Adipocyte (in vitro differentiated cells): ENCODE data around the gene PNISR.

ENCODE experiments used
- DNase-seq: peaks from one replicate; pipeline ENCODE4 v3.0.0-alpha.2; 2015; ENCODE audit warnings: low read depth
- H3K27me3 ChIP-seq: replicated peaks from 2 replicates; pipeline ENCODE4 v1.7.0; 2013; ENCODE audit warnings: mild to moderate bottlenecking, low read length, moderate library complexity; ENCODE audit not compliant: control insufficient read depth, insufficient read depth
- H3K36me3 ChIP-seq: 2 replicates; pipeline ENCODE4 v1.7.0; 2013; ENCODE audit warnings: low read length, mild to moderate bottlenecking, moderate library complexity; ENCODE audit not compliant: control insufficient read depth, insufficient read depth, severe bottlenecking
- H3K4me1 ChIP-seq: 2 replicates; pipeline ENCODE4 v1.7.0; 2013; ENCODE audit warnings: mild to moderate bottlenecking, low read length, moderate library complexity; ENCODE audit not compliant: control insufficient read depth, insufficient read depth
- H3K4me3 ChIP-seq: 2 replicates; pipeline ENCODE4 v1.7.0; 2013; ENCODE audit warnings: mild to moderate bottlenecking, low read length, moderate library complexity
- H3K9ac ChIP-seq: 2 replicates; pipeline ENCODE4 v1.7.0; 2013; ENCODE audit warnings: mild to moderate bottlenecking, low read length, moderate library complexity
- H3K9me3 ChIP-seq: 2 replicates; pipeline ENCODE4 v1.7.0; 2013; ENCODE audit warnings: mild to moderate bottlenecking, low read length, moderate library complexity; ENCODE audit not compliant: control insufficient read depth

Gene PNISR

DNA sequence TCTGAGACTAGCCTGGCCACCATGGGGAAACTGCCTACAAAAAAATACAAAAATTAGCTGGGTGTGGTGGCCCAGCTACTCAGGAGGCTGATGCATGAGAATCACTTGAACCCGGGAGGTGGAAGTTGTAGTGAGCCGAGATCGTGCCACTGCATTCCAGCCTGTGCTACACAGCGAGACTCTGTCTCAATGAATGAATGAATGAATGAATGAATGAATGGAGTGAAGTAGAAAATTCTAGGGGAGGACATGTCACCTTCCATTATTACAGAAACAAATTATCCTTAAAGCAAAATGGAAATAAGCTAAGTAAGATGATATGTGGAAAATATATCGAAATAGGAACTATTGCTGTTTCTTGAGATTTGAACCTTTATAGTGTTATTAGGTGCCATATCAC is 2.9 kb upstream of the PNISR start:
- peaks cover 7% of the 10 kb centered on the region for H3K36me3 ChIP-seq

DNA sequence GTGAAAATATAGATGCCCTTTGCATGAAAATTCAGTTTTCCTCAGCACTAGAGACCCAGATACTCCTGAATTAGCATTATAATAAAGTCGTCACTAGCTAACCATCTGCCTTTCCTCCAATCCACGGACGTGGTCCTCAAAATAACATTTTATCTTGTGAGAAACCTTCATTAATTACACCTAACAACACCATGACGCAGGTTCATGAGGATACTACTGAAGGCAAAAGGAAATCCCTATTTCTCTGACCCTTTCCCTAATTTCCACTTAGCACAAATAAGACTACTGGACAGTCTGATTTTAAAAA is 1.3 kb upstream of the PNISR start:
- peaks cover 32% of the 10 kb centered on the region for H3K4me1 ChIP-seq
- no peak for DNase-seq
- no peaks in the 10 kb centered on the region for H3K27me3 ChIP-seq
- H3K4me3 ChIP-seq, result peak overlapping the region; percentile 93
- peaks cover 4% of the 10 kb centered on the region for H3K36me3 ChIP-seq
- H3K9ac ChIP-seq, result peak overlapping the region; percentile 96
- H3K9me3 ChIP-seq, result no peaks in the 10 kb centered on the region

More for the DNA sequence above, 2.9 kb upstream of the PNISR start:
- H3K27me3 ChIP-seq, result no peaks in the 10 kb centered on the region
- peak overlapping the region; percentile 4 for H3K9ac ChIP-seq
- H3K4me3 ChIP-seq, result no peak overlapping the region
- DNase-seq, result no peak
- H3K9me3 ChIP-seq, result no peaks in the 10 kb centered on the region
- peaks cover 30% of the 10 kb centered on the region for H3K4me1 ChIP-seq

DNA sequence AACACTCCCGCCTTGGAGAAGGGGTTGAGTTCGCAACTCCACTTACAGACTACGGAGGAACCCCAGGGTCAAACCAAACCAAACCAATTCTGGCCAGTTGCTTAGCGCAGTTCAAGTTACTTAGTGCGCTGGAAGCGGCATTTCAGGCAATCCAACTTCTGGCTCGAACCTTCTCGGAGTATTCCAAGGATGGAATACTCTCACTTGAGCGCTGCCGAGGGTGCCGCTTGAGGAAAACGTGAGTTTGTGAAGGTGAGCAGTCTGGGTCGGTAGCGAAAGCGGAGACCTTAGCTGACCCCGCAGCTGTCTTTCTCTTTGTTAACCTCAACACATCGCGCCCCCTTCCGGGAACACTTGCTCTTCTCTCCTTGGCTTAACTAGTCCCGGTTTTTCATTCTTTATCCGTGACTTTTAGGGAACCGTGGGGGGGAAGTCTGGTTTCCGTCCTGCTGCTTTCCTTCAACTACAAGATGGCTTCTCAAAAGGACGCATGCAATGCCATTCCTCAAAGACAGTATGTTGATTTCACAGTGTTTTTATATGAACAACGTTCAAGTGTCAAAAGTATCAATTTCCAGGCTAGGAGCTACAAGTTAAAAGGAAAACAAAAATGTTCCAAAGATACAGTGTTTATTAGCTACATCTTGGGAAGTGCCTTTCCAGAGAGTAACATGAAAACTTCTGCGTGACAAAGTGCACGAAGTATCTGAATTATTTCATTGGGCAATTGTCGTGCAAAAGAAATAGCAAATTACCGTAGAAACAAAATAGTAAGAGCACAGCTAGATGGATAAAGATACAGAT is 741 bp upstream of the PNISR start:
- peak overlapping the region; percentile 96 for H3K9ac ChIP-seq
- peaks cover under 1% of the 10 kb centered on the region for H3K36me3 ChIP-seq
- peaks cover 32% of the 10 kb centered on the region for H3K4me1 ChIP-seq
- no peaks in the 10 kb centered on the region for H3K9me3 ChIP-seq
- DNase-seq, result peak; percentile 85
- peak overlapping the region; percentile 93 for H3K4me3 ChIP-seq
- H3K27me3 ChIP-seq, result no peaks in the 10 kb centered on the region

DNA sequence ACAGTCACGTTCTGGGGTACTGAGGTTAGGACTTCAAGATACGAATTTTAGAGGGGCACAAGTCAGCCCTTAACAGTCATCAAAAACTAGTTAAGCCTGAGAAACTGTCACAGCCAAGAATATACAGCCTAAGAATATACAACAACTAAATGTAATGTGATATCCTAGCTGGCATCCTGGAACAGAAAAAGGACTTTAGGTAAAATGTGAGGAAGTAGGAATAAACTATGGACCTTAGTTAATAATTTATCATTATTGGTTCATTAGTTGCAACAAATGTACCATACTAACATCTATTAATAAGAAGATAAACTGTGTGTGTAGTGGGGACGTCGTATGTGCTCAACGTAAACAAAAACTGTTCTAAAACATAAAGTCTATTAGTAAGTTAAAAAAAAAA is 1.1 kb downstream of the PNISR start:
- H3K9ac ChIP-seq, result peak overlapping the region; percentile 96
- peaks cover 32% of the 10 kb centered on the region for H3K4me1 ChIP-seq
- H3K9me3 ChIP-seq, result no peaks in the 10 kb centered on the region
- H3K4me3 ChIP-seq, result peak overlapping the region; percentile 93
- H3K27me3 ChIP-seq, result no peaks in the 10 kb centered on the region
- no peaks in the 10 kb centered on the region for H3K36me3 ChIP-seq
- DNase-seq, result no peak

DNA sequence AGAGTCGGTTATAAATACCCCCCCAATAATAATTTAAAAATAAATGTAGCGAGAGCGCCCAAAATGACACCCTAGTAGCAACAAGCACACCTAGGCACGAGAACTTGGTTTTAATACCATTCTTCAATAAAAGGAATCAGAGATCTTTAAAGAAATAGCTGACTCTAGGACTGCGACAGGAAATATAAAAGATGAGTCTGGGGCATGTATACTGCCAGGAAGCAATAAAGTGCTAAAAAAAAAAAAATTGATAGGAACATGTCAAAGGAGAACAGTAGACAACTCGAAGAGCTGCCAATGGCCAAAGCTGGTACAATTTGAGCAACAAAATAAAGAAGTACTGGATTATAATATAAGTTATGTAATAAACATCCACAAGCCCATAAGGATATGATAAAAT is 2.2 kb downstream of the PNISR start:
- Histone ChIP-seq H3K4me3 (peak overlapping the region; percentile 93), H3K4me1 (peaks cover 32% of the 10 kb centered on the region)
- DNase-seq, result no peak

DNA sequence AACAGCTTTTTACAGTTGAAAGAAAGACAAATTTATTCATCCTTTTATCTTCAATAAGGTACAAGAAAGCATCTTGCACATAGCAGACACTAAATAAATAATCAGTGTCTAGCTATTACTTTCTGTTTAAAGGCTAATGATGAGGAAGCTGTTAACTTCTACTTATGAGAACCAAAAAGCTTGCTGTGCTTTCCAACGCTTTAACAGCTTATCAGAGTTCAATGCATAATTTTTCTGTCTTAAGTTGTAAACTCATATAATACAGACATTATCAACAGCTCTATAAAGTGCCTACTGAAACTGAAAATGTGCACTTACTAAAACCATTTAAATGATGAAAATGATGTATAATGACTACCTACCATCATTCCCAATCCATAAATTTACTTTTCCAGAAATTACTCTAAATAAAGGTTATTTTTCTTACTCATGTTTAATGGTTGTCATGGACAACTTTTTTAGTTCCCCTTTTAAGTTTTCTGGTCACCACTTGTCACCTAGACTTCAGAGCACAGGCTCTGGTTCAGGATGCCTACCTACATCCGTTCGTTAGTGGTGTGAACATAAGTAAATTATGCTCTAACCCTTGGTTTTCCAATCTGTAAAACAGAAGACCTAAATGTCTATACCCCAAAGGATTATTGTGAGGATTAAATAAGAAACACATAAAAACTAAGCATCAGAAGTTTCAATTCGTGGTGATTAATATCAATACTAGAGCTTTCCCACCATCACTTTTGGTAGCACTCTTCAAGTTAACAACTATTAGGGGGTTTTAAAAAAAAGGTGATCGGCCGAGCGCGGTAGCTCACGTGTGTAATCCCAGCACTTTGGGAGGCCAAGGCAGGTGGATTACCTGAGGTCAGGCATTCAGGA is 8.0 kb downstream of the PNISR start:
- H3K9me3 ChIP-seq, result no peaks in the 10 kb centered on the region
- peaks cover 12% of the 10 kb centered on the region for H3K36me3 ChIP-seq
- no peak overlapping the region for H3K9ac ChIP-seq
- DNase-seq, result no peak
- H3K4me3 ChIP-seq, result no peak overlapping the region
- H3K27me3 ChIP-seq, result no peaks in the 10 kb centered on the region
- peaks cover 18% of the 10 kb centered on the region for H3K4me1 ChIP-seq

More for the DNA sequence above, 2.2 kb downstream of the PNISR start:
- Histone ChIP-seq H3K36me3 (no peaks in the 10 kb centered on the region), H3K27me3 (no peaks in the 10 kb centered on the region), H3K9me3 (no peaks in the 10 kb centered on the region), H3K9ac (no peak overlapping the region)

DNA sequence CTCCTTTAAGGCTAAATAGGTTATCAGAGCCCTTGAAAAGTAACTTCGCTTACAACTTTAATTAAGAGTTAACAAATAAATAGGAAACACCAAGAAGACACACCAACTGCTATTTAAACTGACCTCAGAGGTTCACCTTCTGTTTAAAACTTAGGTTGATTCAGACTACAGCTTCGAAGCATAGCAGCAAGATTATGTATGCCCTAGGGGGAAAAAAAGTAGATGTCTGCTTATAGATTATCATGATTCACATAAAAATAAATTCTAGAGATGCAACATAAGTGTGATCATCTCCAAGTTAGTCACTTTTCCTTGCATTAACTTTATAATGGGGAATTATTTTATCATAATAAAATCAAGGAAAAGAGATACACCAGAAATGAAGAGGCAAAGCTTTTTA is 8.9 kb downstream of the PNISR start:
- no peak overlapping the region for H3K4me3 ChIP-seq
- H3K36me3 ChIP-seq, result peaks cover 15% of the 10 kb centered on the region
- peaks cover 25% of the 10 kb centered on the region for H3K4me1 ChIP-seq
- H3K9me3 ChIP-seq, result no peaks in the 10 kb centered on the region
- H3K9ac ChIP-seq, result no peak overlapping the region
- no peaks in the 10 kb centered on the region for H3K27me3 ChIP-seq
- DNase-seq, result peak; percentile 24

DNA sequence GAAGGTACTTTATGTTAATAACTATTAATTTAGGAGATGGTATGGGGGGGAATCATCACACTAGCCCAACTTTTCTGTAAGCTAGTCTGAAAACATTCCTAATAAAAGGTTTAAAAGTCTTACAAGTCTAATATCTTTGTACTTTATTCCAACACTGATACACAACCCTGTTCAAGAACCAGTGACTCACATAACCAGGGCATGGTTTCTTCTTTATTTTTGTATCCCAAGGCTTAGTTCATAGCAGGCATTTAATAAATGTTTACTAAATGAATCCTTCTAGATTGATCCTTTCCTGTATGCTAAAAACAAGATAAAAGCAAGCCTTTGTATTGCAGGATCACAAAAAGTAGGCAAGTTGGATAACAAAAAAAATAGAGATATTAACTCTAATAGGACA is 9.7 kb downstream of the PNISR start:
- peaks cover 23% of the 10 kb centered on the region for H3K36me3 ChIP-seq
- H3K27me3 ChIP-seq, result no peaks in the 10 kb centered on the region
- no peaks in the 10 kb centered on the region for H3K9me3 ChIP-seq
- peaks cover 25% of the 10 kb centered on the region for H3K4me1 ChIP-seq
- no peak overlapping the region for H3K4me3 ChIP-seq
- no peak overlapping the region for H3K9ac ChIP-seq
- DNase-seq, result no peak

DNA sequence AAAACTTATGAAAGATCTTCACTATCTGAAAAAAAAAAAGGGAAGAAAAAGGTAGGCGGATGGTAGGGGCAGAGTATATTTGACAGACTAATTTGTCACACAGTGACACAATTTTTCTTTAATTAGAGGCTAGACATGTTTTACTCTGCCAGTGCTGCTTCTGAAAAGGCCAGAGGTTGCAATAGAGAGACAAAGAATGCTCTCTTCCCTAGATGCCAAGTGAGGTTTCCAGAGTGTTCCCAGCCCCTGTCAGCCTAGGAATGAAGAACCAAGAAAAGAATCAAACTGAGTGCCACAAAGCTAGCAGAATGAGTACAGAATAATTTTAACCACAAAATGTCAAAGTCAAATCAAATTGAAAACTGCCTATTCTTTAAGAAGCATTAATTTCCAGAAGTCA is 13.0 kb downstream of the PNISR start:
- H3K36me3 ChIP-seq, result peaks cover 49% of the 10 kb centered on the region
- H3K9me3 ChIP-seq, result no peaks in the 10 kb centered on the region
- H3K9ac ChIP-seq, result no peak overlapping the region
- peaks cover 25% of the 10 kb centered on the region for H3K4me1 ChIP-seq
- no peak overlapping the region for H3K4me3 ChIP-seq
- H3K27me3 ChIP-seq, result no peaks in the 10 kb centered on the region
- no peak for DNase-seq

DNA sequence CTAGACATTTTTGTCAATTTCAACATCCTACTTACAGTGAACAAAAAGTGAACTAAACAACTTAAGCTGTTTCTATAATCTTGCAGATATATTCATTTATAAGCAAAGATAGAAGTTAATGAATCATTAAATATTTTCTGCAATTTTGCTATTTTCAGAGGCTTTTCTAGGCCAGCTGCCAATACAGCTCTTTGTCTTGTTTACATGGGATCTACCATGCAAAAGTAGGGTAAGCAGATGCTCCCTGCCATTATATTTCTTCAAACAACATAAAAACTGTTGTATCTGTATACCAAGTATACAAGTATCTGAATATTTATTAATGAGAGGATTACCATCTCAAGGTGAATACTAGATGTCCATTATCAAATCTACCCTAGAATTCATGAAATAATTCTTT is 15.4 kb downstream of the PNISR start:
- H3K36me3 ChIP-seq, result peaks cover 73% of the 10 kb centered on the region

DNA sequence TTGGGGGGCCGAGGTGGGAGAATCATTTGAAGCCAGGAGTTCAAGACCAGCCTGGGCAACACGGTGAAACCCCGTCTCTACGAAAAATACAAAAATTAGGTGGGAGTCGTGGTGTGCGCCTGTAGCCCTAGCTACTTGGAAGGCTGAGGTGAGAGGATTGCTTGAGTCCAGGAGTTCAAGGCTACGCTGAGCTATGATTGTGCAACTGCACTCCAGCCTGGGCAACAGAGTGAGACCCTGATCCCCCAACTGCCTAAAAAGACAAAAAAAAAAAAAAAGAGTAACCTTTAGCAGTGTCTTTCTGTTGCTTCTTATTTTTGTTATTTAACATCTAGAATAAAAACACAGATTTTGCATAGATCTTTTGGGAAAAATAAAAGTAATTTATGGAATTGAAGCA is 18.0 kb downstream of the PNISR start:
- Histone ChIP-seq H3K27me3 (no peaks in the 10 kb centered on the region), H3K36me3 (peaks cover 87% of the 10 kb centered on the region), H3K4me3 (no peak overlapping the region), H3K9me3 (no peaks in the 10 kb centered on the region), H3K4me1 (peaks cover 6% of the 10 kb centered on the region), H3K9ac (no peak overlapping the region)
- no peak for DNase-seq

More for the DNA sequence above, 15.4 kb downstream of the PNISR start:
- H3K9me3 ChIP-seq, result no peaks in the 10 kb centered on the region
- H3K4me1 ChIP-seq, result peaks cover 18% of the 10 kb centered on the region
- no peak for DNase-seq
- no peak overlapping the region for H3K9ac ChIP-seq
- no peak overlapping the region for H3K4me3 ChIP-seq
- no peaks in the 10 kb centered on the region for H3K27me3 ChIP-seq
